Frontal cortex (tissue), 1 donor: ENCODE results near the gene ELANE. TPM values are rescaled to one million over a fixed set of nuclear protein-coding genes. Genes with fewer than 3 reads are reported as not detected.

ENCODE experiments used
- small RNA-seq: library from RNA; depleted of rRNA; stranded (forward); fragments of <200 nt; gene quantifications from one replicate; pipeline ENCODE3, GENCODE V24; 2014
- total RNA-seq: library from RNA; depleted of rRNA; stranded (reverse); fragments of >200 nt; gene quantifications from one replicate; pipeline ENCODE4 v1.2.3, GENCODE V29; 2014

ELANE gene
- total RNA-seq, 1 donor from 2014 or later: not detected

Small RNAs within 50 kb of the gene (small RNA-seq; reads per million reads assigned to genes)
- not detected for gene MIR3187
- not detected for gene RNU6-9

Other genes with a start within 250 kb of the ELANE start
- 15.9 TPM for gene POLRMT, start 218.8 kb upstream of the ELANE start, total RNA-seq
- under 0.01 TPM for gene FGF22, start 212.4 kb upstream of the ELANE start, total RNA-seq
- 17.5 TPM for gene RNF126, start 189.1 kb upstream of the ELANE start, total RNA-seq
- 2.0 TPM for gene FSTL3, start 175.9 kb upstream of the ELANE start, total RNA-seq
- not detected for gene PRSS57, start 156.9 kb upstream of the ELANE start, total RNA-seq
- 87.2 TPM for gene PALM, start 143.4 kb upstream of the ELANE start, total RNA-seq
- gene MISP, start 101.2 kb upstream of the ELANE start, total RNA-seq: 0.41 TPM
- 28.1 TPM for gene PTBP1, start 54.9 kb upstream of the ELANE start, total RNA-seq
- gene PLPPR3, start 30.3 kb upstream of the ELANE start, total RNA-seq: 119 TPM
- 0.41 TPM for gene AZU1, start 24.5 kb upstream of the ELANE start, total RNA-seq
- gene PRTN3, start 11.3 kb upstream of the ELANE start, total RNA-seq: 1.2 TPM
- gene CFD, start 7.4 kb downstream of the ELANE start, total RNA-seq: 0.82 TPM
- 15.9 TPM for gene MED16, start 40.9 kb downstream of the ELANE start, total RNA-seq
- gene RNU6-9, start 41.2 kb downstream of the ELANE start, total RNA-seq: not detected
- gene R3HDM4, start 60.9 kb downstream of the ELANE start, total RNA-seq: 26.5 TPM
- 0.41 TPM for gene KISS1R, start 65.0 kb downstream of the ELANE start, total RNA-seq
- 2.4 TPM for gene ARID3A, start 73.7 kb downstream of the ELANE start, total RNA-seq
- 45.7 TPM for gene WDR18, start 132.0 kb downstream of the ELANE start, total RNA-seq
- gene GRIN3B, start 148.1 kb downstream of the ELANE start, total RNA-seq: under 0.01 TPM
- gene TMEM259, start 168.8 kb downstream of the ELANE start, total RNA-seq: 29.3 TPM
- not detected for gene RNU6-2, start 169.2 kb downstream of the ELANE start, total RNA-seq
- gene CNN2, start 174.3 kb downstream of the ELANE start, total RNA-seq: 8.2 TPM
- 2.0 TPM for gene ABCA7, start 187.8 kb downstream of the ELANE start, total RNA-seq
- gene ARHGAP45, start 214.9 kb downstream of the ELANE start, total RNA-seq: 1.2 TPM
- gene POLR2E, start 243.1 kb downstream of the ELANE start, total RNA-seq: 35.5 TPM